IPS DF 6.9 (cell line): ENCODE data around the gene ZC3H12C.

Experiments used
- DNase-seq: peaks from one replicate; pipeline ENCODE4 v3.0.0-alpha.2; 2013; ENCODE audit warnings: low read depth, low spot score
- H3K27ac ChIP-seq: one replicate; pipeline ENCODE4 v1.5.1; 2013; ENCODE audit warnings: low read length, control low read depth
- H3K27me3 ChIP-seq: 2 replicates; pipeline ENCODE4 v1.6.1; 2013; ENCODE audit warnings: mild to moderate bottlenecking, low read length; ENCODE audit not compliant: control insufficient read depth, insufficient read depth
- H3K36me3 ChIP-seq: 2 replicates; pipeline ENCODE4 v1.6.1; 2013; ENCODE audit warnings: low read length; ENCODE audit not compliant: control insufficient read depth, insufficient read depth
- H3K4me1 ChIP-seq: 2 replicates; pipeline ENCODE4 v1.6.1; 2013; ENCODE audit warnings: low read length; ENCODE audit not compliant: control insufficient read depth, insufficient read depth
- H3K4me3 ChIP-seq: 2 replicates; pipeline ENCODE4 v1.5.1; 2013; ENCODE audit warnings: mild to moderate bottlenecking, low read length
- H3K9me3 ChIP-seq: 2 replicates; pipeline ENCODE4 v1.6.1; 2013; ENCODE audit warnings: low read length, inconsistent platforms; ENCODE audit not compliant: control insufficient read depth, insufficient read depth
- WGBS: extraction: QIAGEN DNeasy Blood & Tissue Kit; methylation state at CpG from one replicate; pipeline ENCODE4 v1.1.7; 2013; ENCODE audit warnings: mixed read lengths, missing lambda C conversion rate; ENCODE audit not compliant: insufficient read length, insufficient coverage; 5-methylcytosine and 5-hydroxymethylcytosine counted together

ZC3H12C gene

GRCh38 chr11:110096496-110096895 is 3.3 kb downstream of the ZC3H12C start:
- no peaks in the 10 kb centered on the region; the same call in 1 of the 2 replicates for H3K4me1 ChIP-seq
- no CpG with 5 or more reads among the region's 5 CpGs for WGBS
- DNase-seq: no peak

DNA sequence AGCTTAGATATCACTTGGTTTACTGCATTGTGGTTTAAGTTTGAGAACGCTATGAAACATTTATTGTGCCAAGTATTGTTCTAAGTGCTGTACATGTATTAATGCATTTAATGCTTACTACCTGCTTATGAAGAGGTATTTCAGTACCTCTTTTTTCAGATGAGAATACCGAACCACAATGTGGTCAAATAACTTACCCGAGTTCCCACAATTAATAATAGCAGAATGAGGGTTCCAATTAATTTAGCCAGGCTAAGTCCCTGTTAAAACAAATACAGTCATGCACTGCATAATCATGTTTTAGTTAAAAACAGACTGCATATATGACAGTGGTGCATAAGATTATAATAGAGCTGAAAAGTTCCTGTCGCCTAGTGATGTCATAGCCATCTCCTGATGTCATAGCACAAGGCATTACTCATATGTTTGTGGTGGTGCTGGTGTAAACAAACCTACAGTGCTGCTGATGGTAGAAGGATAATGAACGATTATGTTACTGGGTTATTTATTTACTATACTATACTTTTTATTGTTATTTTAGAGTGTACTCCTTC is 4.3 kb downstream of the ZC3H12C start:
- Histone ChIP-seq H3K27ac (no peak overlapping the region), H3K36me3 (no peaks in the 10 kb centered on the region), H3K4me1 (no peaks in the 10 kb centered on the region), H3K4me3 (no peak overlapping the region), H3K9me3 (no peaks in the 10 kb centered on the region; the same call in 1 of the 2 replicates), H3K27me3 (no peaks in the 10 kb centered on the region)
- no CpG with 5 or more reads among the region's 5 CpGs for WGBS
- no peak for DNase-seq

More at GRCh38 chr11:110096496-110096895, 3.3 kb downstream of the ZC3H12C start:
- H3K9me3 ChIP-seq: no peaks in the 10 kb centered on the region; the same call in 1 of the 2 replicates
- H3K4me3 ChIP-seq: no peak overlapping the region
- peaks cover 3% of the 10 kb centered on the region; the same call in 1 of the 2 replicates for H3K27me3 ChIP-seq
- H3K36me3 ChIP-seq: no peaks in the 10 kb centered on the region
- H3K27ac ChIP-seq: no peak overlapping the region

DNA sequence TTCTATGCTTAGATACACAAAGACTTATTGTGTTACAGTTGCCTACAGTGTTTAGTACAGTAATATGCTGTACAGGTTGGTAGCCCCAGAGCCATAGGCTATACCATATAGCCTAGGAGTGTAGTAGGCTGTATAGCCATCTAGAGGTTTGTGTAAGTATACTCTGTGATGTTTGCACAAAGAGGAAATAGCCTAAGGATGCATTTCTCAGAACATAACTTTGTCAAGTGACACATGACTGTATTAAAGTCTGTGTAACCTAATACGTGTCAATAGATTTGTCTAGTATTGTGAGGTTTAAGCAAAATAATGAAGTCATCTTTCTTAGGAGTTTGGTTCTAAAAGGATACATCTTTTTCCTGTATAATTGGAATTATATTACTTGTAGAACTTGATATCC is 5.5 kb downstream of the ZC3H12C start:
- H3K27me3 ChIP-seq: no peaks in the 10 kb centered on the region
- no CpG with 5 or more reads among the region's 1 CpG for WGBS
- no peak for DNase-seq
- H3K27ac ChIP-seq: no peak overlapping the region
- no peaks in the 10 kb centered on the region for H3K36me3 ChIP-seq
- H3K4me3 ChIP-seq: no peak overlapping the region
- no peaks in the 10 kb centered on the region; the same call in 1 of the 2 replicates for H3K9me3 ChIP-seq
- no peaks in the 10 kb centered on the region for H3K4me1 ChIP-seq

DNA sequence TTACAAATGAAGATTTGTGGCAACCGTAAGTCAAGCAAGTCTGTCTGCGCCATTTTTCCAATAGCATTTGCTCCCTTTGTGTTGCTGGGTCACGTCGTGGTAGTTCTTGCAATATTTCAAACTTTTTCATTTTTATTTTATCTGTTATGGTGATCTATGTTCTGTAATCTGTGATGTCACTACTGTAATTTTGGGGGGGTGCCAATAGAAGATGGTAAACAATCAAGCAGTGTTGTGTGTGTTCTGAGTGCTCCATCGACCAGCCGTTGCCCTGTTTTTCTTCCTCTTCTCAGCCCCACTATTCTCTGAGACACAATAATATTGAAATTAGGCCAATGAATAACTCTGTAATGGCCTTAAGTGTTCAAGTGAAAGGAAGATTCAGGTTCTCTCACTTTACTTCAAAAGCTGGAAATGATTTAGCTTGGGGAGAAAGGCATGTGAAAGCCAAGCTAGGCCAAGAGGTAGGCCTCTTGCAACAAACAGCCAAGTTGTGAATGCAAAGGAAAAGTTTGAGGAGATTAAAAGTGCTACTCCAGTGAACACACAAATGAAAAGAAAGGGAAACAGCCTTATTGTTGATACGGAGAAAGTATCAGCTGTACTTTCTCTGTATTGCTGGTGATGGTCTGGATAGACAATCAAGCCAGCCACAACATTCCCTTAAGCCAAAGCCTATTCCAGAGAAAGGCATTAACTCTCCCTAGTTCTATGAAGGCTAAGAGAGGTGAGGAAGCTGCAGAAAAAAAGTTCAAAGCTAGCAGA is 7.5 kb downstream of the ZC3H12C start:
- Histone ChIP-seq H3K36me3 (no peaks in the 10 kb centered on the region), H3K27ac (no peak overlapping the region), H3K9me3 (no peaks in the 10 kb centered on the region; the same call in 1 of the 2 replicates), H3K27me3 (no peaks in the 10 kb centered on the region), H3K4me3 (no peak overlapping the region), H3K4me1 (no peaks in the 10 kb centered on the region)
- no CpG with 5 or more reads among the region's 7 CpGs for WGBS
- DNase-seq: no peak

- Histone ChIP-seq H3K27me3 (no peaks in the 10 kb centered on the region), H3K27ac (no peak overlapping the region), H3K36me3 (no peaks in the 10 kb centered on the region), H3K4me1 (no peaks in the 10 kb centered on the region), H3K4me3 (no peak overlapping the region), H3K9me3 (no peaks in the 10 kb centered on the region)
- no peak for DNase-seq
- no CpG with 5 or more reads among the region's 2 CpGs for WGBS
These were observed 13.6 kb downstream of the ZC3H12C start for GRCh38 chr11:110106713-110107274.

GRCh38 chr11:110110854-110111253 is 17.7 kb downstream of the ZC3H12C start:
- no peak for DNase-seq
- Histone ChIP-seq H3K27me3 (no peaks in the 10 kb centered on the region), H3K9me3 (no peaks in the 10 kb centered on the region), H3K4me1 (no peaks in the 10 kb centered on the region), H3K27ac (no peak overlapping the region), H3K4me3 (no peak overlapping the region), H3K36me3 (no peaks in the 10 kb centered on the region)
- no CpG with 5 or more reads among the region's 4 CpGs for WGBS

GRCh38 chr11:110112457-110112856 is 19.3 kb downstream of the ZC3H12C start:
- Histone ChIP-seq H3K9me3 (no peaks in the 10 kb centered on the region), H3K27me3 (no peaks in the 10 kb centered on the region), H3K27ac (no peak overlapping the region), H3K36me3 (no peaks in the 10 kb centered on the region), H3K4me1 (no peaks in the 10 kb centered on the region), H3K4me3 (no peak overlapping the region)
- no peak for DNase-seq
- WGBS: no CpG with 5 or more reads among the region's 2 CpGs

DNA sequence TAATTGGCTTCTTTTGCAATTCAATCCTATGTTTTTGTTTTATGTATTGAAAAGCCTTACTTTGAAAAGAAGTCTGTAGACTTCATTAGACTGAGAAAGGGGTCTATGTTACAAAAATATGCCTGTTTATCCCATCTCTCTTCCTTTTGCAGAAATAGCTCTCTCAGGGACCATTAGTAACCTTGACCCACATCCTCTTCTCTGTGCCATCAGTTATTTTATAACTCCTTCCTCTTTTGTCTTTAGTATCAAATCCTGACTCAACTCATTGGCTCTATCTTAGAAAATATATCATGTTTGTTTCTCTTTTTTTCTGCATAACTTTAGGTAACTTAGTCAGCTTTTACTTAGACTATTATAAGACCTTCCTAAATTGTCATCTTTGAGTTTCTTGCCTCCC is 20.3 kb downstream of the ZC3H12C start:
- Histone ChIP-seq H3K4me1 (no peaks in the 10 kb centered on the region), H3K9me3 (no peaks in the 10 kb centered on the region), H3K27ac (no peak overlapping the region), H3K4me3 (no peak overlapping the region), H3K27me3 (no peaks in the 10 kb centered on the region), H3K36me3 (no peaks in the 10 kb centered on the region)
- no peak for DNase-seq

DNA sequence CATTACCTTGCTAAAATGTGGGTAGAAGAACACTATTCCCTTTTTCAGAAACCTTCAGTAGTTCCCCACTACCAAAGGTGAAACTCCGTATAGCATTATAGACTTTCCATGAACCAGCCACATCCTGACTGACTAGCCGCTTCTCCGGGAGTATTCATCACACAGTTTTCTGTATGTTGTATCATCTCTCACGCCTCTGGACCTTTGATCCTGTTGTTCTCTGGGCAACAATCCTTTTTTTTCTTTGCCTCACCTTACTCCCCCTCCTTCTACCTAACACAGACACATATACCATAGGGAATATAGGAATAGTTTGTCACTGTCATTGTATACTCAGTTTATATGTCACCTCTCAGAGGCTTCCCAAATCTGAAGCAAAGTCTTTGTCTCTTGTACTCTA is 20.8 kb downstream of the ZC3H12C start:
- Histone ChIP-seq H3K4me1 (no peaks in the 10 kb centered on the region), H3K4me3 (no peak overlapping the region), H3K36me3 (no peaks in the 10 kb centered on the region), H3K27me3 (no peaks in the 10 kb centered on the region), H3K27ac (no peak overlapping the region), H3K9me3 (no peaks in the 10 kb centered on the region)
- no peak for DNase-seq
- WGBS: no CpG with 5 or more reads among the region's 4 CpGs

DNA sequence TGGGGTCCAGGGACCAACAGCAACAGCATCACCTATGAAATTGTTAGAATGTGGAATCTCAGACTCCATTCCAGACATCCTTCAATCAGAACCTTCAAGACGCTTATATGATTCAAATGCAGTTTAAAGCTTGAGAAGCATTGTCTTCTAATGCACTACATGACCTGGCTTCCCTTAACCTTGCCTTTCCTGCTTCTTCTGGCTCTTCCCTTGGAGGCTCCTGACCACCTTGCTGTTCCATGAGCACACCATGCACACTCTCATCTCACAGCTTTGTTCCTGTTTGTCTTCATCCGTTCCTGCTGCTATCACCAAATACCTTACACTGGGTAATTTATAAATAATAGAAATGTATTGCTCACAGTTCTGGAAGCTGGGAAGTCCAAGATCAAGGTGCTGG is 26.1 kb downstream of the ZC3H12C start:
- H3K4me1 ChIP-seq: no peaks in the 10 kb centered on the region
- no peak overlapping the region for H3K4me3 ChIP-seq
- WGBS: no CpG with 5 or more reads among the region's 2 CpGs
- no peaks in the 10 kb centered on the region for H3K36me3 ChIP-seq
- no peaks in the 10 kb centered on the region for H3K27me3 ChIP-seq
- H3K9me3 ChIP-seq: no peaks in the 10 kb centered on the region
- DNase-seq: no peak
- no peak overlapping the region for H3K27ac ChIP-seq
